ENCODE data around the gene RSF1. TPM values are rescaled to one million over a fixed set of nuclear protein-coding genes. Genes with fewer than 3 reads are reported as not detected.

The RSF1 gene
- polyA plus RNA-seq, 12 donors = 29.1 to 67.8 (median 43.4) TPM; not detected in 1

- DNase-seq = no peak
Observed at GRCh38 chr11:77750394-77751156, 69.9 kb downstream of the RSF1 start.

GRCh38 chr11:77749232-77749631 is 71.3 kb downstream of the RSF1 start:
- DNase-seq = no peak

- no peak for DNase-seq
Observed at GRCh38 chr11:77748266-77748665, 72.3 kb downstream of the RSF1 start.

GRCh38 chr11:77747381-77747969 is 73.0 kb downstream of the RSF1 start:
- no peak for DNase-seq

- no peak for DNase-seq
Observed at GRCh38 chr11:77736473-77736872, 84.0 kb downstream of the RSF1 start.

GRCh38 chr11:77734890-77735289 is 85.6 kb downstream of the RSF1 start:
- DNase-seq = no peak

- no peak for DNase-seq
Observed at GRCh38 chr11:77732143-77732542, 88.4 kb downstream of the RSF1 start.

- no peak for DNase-seq
Observed at GRCh38 chr11:77730789-77731188, 89.7 kb downstream of the RSF1 start.

- DNase-seq = no peak
Observed at GRCh38 chr11:77729063-77729462, 91.5 kb downstream of the RSF1 start.

- no peak for DNase-seq
Observed at GRCh38 chr11:77728203-77728786, 92.2 kb downstream of the RSF1 start.

- DNase-seq = no peak
Observed at GRCh38 chr11:77726524-77726923, 94.0 kb downstream of the RSF1 start.

- DNase-seq = no peak
Observed at GRCh38 chr11:77725433-77725832, 95.1 kb downstream of the RSF1 start.

GRCh38 chr11:77724636-77725035 is 95.9 kb downstream of the RSF1 start:
- DNase-seq = no peak

- DNase-seq = no peak
Observed at GRCh38 chr11:77723024-77723423, 97.5 kb downstream of the RSF1 start.

- no peak for DNase-seq
Observed at GRCh38 chr11:77710358-77710757, 110.2 kb downstream of the RSF1 start.

- DNase-seq = no peak
Observed at GRCh38 chr11:77705876-77706579, 114.5 kb downstream of the RSF1 start.

GRCh38 chr11:77705195-77705875 is 115.2 kb downstream of the RSF1 start:
- no peak for DNase-seq

GRCh38 chr11:77704029-77704428 is 116.5 kb downstream of the RSF1 start:
- DNase-seq = no peak

- no peak for DNase-seq
Observed at GRCh38 chr11:77699425-77699824, 121.1 kb downstream of the RSF1 start.

GRCh38 chr11:77698896-77699295 is 121.6 kb downstream of the RSF1 start:
- DNase-seq = no peak

- no peak for DNase-seq
Observed at GRCh38 chr11:77697865-77698264, 122.7 kb downstream of the RSF1 start.

- no peak for DNase-seq
Observed at GRCh38 chr11:77695417-77695816, 125.1 kb downstream of the RSF1 start.
